Dermis blood vessel endothelial cell (primary cell): ENCODE measurements around the gene CDT1. TPM values are rescaled to one million over a fixed set of nuclear protein-coding genes. Genes with fewer than 3 reads are reported as not detected.
"Not testable (repeated sequence)": the region's sequence is repeated elsewhere in the genome, so short reads cannot be mapped to it uniquely, and the experiment has no call there.

Experiments
- DNase-seq: peaks from one replicate; pipeline ENCODE4 v3.0.0; 2010
- total RNA-seq: library from RNA; depleted of rRNA; stranded (reverse); fragments of >200 nt; gene quantifications from 2 replicates; pipeline ENCODE4 v1.2.3, GENCODE V29; 2014

CDT1 gene
- total RNA-seq, 1 donor from 2014 or later, result 5.8 TPM

GRCh38 chr16:88769617-88770460 is 33.8 kb upstream of the CDT1 start:
- DNase-seq, result peak; percentile 42

DNA sequence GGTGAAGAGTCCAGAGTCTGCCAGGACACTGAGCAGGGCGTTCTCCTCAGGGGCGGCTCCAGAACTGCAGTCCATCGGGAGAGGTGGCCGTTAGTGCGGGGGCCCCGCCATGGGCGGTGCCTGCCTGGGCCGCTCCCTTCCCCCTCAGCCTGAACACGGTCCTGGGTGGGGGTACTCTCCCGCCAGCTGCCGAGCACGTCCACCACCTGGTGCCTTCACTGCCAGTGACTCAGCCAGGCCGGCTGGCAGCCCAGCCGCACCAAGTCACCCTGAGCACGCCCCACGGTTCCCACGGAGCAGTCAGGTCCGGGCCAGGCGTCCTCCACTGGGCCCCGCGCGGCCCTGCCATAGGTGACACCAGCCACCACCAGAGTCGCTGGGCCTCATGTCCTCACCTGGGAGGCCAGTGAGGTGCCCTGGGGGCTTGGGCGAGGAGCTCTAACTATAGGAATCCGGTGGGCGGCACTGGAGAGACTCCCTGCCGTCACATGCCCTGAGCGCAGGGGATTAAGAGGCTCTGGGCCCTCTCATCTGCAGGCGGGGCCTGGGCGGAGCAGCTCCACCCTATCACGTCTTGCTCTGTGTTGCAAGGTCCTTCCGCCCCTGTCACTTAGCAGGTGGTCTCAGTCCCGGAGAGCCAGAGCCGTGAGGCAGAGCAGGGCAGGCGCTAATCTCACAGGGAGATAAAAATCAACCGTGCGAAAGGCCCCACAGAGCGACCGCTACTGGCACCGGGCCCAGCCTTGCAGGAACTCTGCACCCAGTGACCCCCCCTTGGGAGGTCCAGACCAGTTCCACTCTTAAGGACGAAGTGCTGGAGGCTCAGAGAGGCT is 32.9 kb upstream of the CDT1 start:
- DNase-seq, result peak; percentile 70

- DNase-seq, result no peak
These were observed 32.3 kb upstream of the CDT1 start for GRCh38 chr16:88771294-88771772.

DNA sequence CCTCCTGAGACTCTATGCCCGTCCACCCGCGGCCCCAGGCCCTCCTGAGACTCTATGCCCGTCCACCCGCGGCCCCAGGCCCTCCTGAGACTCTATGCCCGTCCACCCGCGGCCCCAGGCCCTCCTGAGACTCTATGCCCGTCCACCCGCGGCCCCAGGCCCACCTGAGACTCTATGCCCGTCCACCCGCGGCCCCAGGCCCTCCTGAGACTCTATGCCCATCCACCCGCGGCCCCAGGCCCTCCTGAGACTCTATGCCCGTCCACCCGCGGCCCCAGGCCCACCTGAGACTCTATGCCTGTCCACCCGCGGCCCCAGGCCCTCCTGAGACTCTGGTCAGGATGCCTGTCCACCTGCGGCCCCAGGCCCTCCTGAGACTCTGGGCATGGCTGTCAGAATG is 31.8 kb upstream of the CDT1 start:
- not testable (repeated sequence) for DNase-seq

DNA sequence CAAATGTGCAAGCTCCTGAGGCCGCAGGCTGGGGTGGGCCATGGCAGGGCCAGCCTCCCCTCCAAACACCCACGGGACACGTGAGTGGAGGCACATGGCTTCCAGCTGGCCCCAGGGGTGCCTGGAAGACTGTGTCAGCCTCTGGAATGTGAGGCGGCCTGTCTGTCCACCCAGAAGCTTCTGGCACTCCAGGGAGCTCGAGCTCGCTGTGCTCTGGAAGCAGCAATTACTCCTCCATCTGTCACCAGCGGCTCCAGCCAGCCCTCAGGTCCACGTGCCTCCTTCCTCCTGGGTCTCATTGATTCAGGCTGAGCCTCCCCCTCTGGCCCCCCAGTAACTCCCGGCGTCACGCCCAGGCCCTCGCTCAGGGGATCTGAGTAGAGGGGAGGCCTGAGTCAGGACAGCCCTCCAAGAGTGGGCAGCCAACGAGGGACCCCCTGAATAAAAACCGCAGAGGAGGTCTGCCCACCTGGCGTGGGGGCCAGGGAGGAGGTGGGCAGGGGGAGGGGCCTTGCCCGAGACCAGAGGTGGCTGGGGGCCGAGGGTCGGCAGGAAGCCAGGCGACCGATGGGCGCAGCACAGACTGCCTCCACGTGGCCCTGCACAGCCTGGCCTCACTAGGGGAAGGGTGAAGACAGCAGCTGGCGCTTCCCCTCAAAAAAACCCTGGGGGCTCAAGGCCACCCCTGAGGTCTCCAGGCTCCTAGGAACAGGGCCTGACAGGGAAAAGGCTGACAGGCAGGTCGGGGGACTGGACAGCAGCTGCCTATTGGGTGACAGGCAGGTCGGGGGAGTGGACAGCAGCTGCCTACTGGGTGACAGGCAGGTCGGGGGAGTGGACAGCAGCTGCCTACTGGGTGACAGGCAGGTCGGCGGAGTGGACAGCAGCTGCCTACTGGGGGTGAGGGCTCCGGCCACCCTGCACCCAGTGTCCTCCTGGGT is 30.4 kb upstream of the CDT1 start:
- DNase-seq, result no peak

DNA sequence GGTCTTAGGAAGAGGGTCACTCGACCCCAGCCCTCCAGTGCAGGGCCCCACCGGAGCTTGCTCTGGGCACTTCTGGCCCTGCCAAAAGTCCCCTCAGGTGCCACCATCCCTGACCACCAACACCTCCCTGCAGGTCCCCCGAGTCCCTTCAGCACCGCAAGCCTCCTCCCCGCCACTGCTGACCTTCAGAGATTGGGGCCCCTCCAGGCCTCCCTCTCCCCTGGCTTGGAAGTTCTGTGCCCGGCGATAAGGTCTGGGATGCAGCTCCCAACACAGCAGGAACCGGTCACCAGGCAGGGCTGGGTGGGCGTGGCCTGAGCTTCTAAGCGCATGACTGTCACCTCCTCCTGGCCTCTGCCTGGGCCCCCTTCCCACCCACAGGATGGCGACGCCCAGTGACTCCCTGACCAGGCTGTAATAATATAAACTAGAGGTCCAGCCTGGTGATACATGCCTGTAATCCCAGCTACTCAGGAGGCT is 29.7 kb upstream of the CDT1 start:
- DNase-seq, result peak; percentile 58

- no peak for DNase-seq
These were observed 28.8 kb upstream of the CDT1 start for GRCh38 chr16:88774544-88775393.

GRCh38 chr16:88775825-88776224 is 27.8 kb upstream of the CDT1 start:
- DNase-seq, result no peak

DNA sequence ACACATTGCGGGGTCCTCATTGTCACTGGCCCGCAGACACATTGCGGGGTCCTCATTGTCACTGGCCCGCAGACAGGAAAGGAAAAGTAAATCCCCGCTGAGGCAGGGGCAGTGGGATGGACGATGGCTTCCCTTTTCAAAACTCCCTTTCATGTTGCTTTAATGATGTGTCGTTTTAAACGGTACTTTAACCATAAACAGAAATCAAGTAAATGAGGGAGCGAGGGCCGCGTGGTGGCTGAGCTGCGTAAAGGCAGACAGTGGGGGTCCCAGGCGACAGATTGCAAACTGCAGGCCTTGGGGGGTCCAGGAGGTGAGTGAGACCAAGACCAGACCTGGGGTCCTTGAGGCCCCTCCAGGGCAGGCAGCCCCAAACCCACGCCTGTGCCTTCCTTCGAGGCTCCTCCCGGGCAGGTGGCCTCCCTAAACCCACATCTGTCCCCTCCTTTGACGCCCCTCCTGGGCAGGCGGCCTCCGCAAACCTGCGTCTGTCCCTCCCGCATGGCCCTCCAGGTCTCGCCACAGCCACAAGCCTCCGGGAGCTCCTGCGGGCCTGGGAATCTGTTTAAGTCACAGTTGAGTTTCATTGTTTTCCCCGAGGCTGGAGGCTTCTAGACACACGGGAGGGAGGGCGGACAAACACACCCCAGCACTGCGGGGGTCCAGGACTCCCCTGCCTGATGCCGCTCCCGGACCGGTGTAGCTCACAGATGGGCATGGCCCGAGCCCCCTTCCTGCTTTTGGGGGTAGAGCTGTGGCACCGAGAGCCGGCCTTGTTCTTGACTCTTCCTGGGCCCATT is 25.9 kb upstream of the CDT1 start:
- no peak for DNase-seq

- no peak for DNase-seq
These were observed 25.4 kb upstream of the CDT1 start for GRCh38 chr16:88778271-88778525.

DNA sequence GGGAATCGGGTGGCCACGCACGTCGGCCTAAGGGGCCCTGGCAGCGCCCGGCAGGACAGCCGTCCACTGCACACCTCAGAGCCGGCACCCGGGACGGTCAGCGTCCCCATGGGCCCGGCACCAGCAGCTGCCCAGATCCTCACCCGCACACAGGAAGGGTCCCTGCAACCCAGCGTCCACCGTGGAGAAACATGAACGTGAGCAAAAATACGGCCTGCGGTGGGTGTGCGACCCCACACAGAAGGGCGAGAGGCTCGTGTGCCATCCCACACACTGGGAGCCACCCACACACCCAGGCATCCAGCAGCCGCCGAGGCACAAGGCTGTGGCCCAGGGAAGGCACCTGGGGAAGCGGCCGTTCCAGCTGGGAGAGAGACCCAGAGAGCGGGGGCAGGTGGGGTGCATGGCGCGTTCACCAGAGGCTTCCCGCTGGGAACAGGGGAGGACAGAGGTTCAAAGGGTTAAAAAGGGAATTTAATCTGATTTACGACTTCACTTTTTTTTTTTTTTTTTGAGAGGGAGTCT is 25.0 kb upstream of the CDT1 start:
- DNase-seq, result no peak

- DNase-seq, result no peak
These were observed 24.0 kb upstream of the CDT1 start for GRCh38 chr16:88779406-88780141.

- no peak for DNase-seq
These were observed 23.2 kb upstream of the CDT1 start for GRCh38 chr16:88780142-88781062.

DNA sequence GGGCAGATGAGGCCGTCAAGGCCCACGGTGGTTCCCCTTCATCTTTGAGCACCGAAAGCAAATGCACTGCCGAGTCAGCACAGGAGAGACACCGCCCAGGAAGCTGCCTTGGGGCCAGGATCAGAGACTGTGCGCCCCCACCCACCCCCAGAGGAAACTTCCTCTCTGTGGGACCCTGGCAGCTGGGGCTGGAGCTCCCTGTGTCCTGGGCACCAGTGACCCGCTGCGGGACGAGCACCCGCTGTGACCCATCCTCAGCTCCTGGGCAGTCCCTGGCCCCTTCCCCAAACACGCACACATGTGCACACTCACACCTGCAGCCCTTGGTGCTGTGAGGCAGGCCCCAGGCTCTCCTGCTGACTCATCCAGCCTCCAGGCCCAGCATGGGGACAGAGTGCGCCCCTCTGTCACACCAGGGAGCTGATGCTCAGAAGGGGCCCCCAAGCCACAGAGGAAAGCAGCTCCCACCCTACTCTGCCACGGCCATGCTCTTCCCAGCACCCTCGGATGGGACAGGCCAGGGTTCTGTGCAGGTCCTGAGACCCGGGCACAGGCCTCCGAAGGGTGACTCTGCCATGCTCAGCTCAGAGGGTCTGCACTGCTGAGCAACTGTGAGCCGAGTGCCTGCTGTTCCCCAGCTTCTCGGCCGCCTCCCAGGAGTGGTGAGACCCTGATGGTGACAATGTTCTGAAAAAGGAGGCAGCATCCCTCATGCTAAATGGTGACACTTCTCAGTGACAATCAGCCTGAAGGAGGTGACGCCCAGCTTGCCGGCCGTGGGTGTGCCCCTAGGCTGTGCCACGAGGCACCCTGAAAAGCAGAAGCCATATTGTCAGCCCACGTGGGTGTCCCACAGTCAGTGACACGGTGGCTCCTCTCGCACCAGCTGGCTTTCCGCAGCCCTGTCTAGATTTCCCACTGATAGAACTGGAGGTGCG is 22.2 kb upstream of the CDT1 start:
- no peak for DNase-seq

- peak; percentile 53 for DNase-seq
These were observed 20.9 kb upstream of the CDT1 start for GRCh38 chr16:88782454-88783390.

GRCh38 chr16:88783391-88784073 is 20.1 kb upstream of the CDT1 start:
- DNase-seq, result peak; percentile 70
